ENCODE measurements around the gene TTLL11.

Gene TTLL11

GRCh38 chr9:121979736-121980135 lies 113.4 kb downstream of the TTLL11 start:
- DNase-seq = no peak

DNA sequence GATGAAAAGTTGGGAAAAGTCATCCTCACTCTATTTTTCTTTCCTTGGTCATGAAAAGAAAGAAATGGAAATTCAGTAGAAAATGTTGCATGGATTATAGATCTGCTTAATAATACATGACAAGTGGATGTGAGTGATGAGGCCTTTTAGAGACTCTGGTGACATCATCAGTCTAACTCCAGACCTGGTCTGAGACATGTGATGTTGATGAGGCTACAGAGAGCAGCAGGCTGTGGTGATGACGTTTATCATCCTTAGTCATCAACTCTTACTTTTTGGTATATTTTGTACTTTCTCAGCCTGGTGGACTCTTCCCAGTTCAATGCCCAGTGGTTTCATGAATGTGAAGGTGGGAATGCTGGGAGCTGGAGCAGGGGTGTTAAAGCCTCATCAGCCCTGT lies 116.4 kb downstream of the TTLL11 start:
- DNase-seq = peak in 1 of 56 donors; percentile 35

GRCh38 chr9:121975801-121976277 lies 117.3 kb downstream of the TTLL11 start:
- DNase-seq = no peak

GRCh38 chr9:121974421-121974820 lies 118.7 kb downstream of the TTLL11 start:
- DNase-seq = no peak

DNA sequence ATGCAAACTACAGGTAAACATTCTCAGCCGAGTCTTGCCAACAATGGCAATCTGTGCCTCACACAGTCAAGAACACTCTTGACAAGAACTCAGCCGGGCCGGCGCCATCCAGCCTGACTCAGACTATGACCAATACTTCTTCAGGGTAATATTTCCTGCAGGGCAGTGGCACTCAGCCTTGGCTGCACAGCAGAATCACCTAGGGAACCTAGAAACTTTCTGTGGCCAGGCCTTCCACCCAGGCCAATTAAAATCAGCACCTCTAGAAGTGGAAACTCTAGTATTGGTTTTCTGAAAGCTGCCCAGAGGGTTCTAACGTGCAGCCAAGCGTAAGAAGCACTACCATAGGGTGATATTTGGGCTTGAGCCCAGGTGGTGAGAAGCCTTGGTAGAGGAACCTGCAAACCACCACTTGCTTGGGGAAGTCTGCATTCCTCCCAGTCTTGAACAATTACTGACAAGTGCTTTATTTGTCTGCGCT lies 120.6 kb downstream of the TTLL11 start:
- peak in 3 of 56 donors; percentile 9 to 45 (median 18) for DNase-seq

- no peak for DNase-seq
These were observed 125.1 kb downstream of the TTLL11 start for GRCh38 chr9:121968056-121968455.

DNA sequence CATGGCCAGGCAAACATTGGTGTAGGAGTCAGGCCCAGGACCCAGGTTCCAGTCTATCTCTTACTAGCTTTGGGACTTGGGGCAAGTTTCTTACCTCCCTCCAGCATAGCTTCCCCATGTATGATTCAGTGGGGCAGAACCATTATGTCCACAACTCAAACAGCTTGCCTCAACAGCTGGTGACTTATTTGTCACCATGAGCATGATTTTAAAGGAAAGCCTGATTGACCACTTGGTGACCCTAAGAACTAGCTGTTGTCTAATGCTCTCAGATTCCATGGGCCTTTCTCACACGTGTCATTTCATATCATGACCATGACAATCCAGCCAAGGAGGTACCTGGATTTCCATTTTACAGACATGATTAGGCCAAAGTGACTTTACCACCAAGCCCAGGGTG lies 126.4 kb downstream of the TTLL11 start:
- DNase-seq = no peak

DNA sequence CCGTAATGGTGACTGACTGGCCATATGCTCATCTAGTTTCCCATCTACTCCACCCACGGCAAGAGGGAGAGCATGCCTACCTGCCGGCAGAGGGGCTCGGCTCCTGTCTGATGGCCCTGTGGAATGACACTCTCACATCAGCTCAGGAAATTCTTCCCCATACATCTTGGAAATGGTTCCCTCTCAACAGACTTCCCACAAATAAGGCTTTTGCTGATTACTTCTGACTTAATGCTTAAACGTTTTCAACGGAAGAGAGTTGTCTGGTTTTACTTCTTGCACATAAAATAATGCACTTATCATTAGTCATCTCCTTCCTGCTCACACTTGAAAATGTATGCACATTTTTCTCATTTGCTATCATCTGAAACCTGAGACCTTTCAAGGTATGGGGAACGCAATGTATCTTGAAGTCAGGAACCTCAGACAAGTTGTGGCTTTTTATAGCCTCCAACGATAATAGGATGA lies 129.5 kb downstream of the TTLL11 start:
- no peak for DNase-seq

- DNase-seq = no peak
These were observed 130.7 kb downstream of the TTLL11 start for GRCh38 chr9:121962421-121962820.

DNA sequence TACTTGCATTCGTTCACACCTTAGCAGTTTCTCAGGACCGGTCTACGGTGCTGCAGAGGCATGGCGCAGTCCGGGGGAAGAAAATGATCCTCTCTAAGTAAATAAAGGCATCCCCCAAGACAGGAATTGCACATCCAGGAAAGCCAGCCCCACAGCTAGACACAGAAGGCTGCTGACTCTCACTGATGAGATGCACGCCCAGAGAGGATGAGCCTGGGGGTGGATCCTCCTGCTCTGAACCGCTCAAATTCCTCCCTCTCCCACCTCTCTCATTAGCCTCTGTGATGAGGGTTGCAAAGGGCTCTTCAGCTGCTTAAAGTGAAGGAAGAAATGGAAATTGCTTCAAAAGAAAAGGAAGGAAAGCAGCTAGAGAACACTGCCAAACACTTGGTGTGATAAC lies 132.4 kb downstream of the TTLL11 start:
- peak in 8 of 56 donors; percentile 10 to 34 (median 20) for DNase-seq

DNA sequence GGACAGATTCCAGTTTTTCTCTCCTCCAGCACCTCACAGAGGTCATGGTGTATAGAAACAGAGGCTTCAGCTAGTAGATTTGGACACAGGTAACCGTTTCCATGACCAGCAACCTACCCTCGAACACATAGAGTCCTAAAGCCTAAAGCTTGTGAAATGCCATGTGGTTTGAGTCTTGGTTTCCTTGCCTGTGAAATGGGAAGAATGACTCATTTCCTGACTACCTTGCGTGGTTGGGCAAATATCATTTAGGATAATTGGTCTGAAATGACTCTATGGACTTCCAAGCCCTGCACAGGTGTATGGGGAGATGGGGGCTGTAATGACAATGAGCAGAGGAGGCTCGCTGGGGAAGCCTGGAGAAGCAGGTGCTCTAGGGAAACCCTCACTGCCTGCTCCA lies 134.6 kb downstream of the TTLL11 start:
- DNase-seq = no peak

DNA sequence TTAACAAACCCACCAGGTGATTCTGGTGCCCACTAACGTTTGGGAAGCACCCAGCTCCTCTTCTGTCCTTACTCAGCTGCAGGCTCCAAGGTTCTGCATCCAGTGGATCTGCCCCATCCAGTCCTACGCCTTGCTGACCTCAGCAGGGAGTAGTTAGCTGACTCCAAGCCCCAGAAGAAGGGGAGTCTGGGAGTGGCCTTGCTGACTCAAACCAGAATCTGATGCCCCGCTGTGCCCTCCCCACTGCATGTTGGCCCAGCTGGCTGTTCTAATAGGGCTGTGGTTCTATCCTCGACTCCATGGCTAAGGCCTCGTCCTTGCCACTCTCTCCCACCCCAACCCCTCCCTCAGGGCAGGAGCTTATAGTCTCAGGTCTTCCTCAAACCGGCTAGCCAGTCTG lies 136.3 kb downstream of the TTLL11 start:
- no peak for DNase-seq

DNA sequence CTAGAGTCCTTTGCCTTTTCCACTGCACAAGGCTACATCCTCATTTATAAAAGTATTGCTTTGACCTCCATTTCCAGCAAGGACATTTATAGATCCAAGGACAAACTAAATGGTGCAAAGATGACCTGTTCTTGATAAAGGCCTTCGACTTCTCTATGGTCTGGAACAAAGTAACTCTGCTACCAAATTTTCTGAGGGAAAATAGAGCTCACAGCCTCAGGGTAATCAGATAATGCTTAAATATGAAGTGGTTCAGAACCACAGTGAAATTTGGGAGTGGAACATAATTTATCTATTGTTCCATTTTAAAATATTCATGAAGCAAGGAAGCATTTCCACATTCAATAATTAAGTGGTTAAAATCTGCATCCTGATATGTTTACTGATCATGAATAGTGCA lies 137.5 kb downstream of the TTLL11 start:
- DNase-seq = no peak

- DNase-seq = peak in 6 of 56 donors; percentile 3 to 24 (median 14)
These were observed 138.5 kb downstream of the TTLL11 start for GRCh38 chr9:121954477-121955140.

DNA sequence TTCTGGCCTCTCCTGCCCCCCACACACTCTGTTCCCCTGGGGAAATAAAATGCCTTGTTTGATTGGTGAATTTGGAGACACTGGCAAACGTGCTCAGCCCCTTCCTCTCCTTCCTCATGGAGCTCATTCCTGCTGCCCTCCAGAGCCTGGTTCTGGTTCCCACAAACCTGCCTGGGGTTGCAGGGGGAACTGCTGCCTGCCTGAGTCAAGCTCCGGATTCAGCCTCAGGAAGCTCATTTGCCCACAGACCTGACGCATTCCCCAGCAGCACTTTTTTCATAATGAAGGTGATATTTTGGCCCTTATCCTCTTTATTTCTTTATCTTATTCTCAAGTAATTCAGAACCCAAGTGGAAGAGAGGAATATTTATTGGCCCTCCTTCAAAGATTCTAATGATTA lies 140.5 kb downstream of the TTLL11 start:
- DNase-seq = no peak

DNA sequence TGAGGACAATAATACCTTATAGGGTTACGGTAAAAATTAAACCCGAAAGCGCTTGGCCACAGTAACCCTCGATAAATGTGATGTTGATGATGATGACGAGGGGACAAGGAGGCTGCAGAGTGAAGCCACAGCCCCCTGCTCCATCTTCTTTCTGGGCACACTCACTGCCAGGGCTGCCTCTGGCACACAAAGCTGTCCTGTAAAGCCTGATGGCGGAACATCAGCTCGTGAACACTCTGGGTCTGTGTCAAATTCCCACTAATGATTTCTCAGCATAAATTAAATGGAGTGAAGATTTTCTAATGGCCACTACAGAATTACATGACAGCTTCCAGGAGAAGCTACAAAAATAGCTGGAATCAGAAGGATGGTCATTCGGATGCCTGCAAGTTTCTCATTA lies 142.2 kb downstream of the TTLL11 start:
- DNase-seq = no peak

DNA sequence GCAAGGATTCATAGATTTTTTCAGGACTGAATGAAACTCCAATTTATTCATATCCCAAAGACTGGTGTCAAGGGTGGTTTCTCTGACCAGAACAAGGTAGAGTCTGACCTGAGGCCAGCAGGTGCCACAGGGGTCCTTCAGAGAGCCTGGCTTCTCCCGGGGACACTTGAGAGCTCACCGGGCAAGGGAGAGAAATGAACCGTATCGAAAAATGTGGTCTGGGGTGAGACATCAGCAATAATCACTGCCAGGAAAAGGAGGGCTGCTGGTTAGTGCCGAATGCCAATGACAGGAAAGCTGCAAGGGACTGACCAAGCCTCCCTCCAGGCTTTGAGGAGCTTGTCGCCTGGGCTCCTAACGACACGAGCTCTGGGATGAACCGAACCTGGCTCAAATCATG lies 142.7 kb downstream of the TTLL11 start:
- no peak for DNase-seq

- DNase-seq = no peak
These were observed 143.3 kb downstream of the TTLL11 start for GRCh38 chr9:121949766-121950165.

GRCh38 chr9:121949364-121949763 lies 143.7 kb downstream of the TTLL11 start:
- DNase-seq = no peak

DNA sequence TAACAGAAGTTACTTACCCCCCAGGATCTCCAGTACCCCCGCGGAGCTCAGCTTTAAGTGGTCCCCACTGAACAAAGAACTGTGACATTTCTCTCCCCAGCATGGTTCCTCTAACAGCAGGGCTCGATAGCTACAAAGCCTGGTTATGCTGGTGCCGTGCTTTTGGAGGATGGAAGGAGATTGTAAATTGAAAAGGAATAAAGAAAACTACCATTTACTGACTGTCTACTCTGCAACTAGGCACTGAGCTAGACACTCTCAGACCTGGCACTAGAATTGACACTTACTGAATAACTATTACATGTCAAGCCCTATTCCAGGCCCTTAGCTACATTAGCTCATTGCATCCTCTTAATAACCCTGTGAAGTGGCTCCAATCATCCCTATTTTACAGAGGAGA lies 145.3 kb downstream of the TTLL11 start:
- DNase-seq = no peak

DNA sequence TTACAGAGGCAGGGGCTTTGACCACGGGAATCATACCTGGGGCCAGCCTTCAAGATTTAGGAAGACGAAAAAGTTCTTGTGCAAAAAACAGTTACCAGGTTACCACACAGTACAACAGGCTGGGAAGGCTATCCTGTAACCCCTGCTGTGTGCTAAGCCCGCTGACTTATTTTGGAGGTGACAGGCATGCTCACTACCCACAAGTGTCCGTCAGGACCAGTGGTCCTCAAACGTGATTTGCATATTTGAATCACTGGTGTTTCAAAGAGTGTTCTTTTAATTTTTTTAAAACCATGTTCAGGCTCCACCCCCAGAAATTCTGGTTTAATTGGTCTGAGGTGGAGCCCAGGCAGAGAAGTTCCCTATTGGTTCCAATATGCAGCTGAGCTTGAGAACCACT lies 146.6 kb downstream of the TTLL11 start:
- no peak for DNase-seq

DNA sequence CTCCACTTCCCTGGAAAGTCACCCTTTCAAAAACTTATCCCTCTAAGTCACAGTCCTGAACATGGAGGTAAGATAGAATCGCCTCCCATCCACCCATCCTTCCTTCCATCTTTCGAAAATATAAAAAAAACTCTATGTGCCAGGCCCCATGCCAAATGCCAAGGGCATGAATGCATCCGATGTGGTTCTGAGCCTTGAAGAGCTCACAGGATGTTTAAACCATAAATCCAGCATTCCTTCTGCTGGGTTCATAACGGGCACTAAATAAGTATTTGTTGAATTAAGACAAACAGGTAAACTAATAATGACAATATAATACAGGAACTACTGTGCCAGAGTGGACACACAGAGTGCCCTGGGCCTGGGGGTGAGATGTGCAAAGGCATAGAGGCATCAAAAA lies 147.3 kb downstream of the TTLL11 start:
- no peak for DNase-seq

DNA sequence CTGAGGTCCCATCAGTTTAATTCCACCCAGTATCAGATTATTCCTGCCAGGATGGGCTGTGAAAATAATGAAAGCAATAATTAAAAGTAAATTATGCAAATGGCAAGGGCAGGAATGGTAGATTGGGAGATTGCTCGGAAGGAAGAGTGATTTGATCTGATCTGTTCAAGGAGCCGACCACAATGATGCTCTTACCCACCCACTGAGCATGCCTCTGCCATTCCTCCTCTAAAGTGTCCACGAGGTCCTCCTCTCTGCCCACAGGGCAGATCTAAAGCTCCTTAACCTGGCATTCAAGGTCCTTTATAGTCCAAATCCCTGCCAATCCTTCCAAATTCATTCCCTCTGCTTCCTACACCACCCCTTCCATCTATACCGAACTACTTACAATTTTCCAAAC lies 147.8 kb downstream of the TTLL11 start:
- DNase-seq = no peak

Measured in nucleus accumbens (tissue), 56 donors.